HG03378 (cell line): ENCODE data around the gene PIK3R6.
"Not testable (repeated sequence)": the region's sequence is repeated elsewhere in the genome, so short reads cannot be mapped to it uniquely, and the experiment has no call there.

ENCODE experiments used
- ATAC-seq: cut with Tn5 transposase; IDR thresholded peaks from one replicate; pipeline ENCODE4 v1.9.1; 2021; ENCODE audit warnings: mild to moderate bottlenecking, moderate library complexity; ENCODE audit not compliant: unreplicated experiment

PIK3R6 gene

GRCh38 chr17:8831234-8831849 is 36.1 kb downstream of the PIK3R6 start:
- ATAC-seq: no peak

- no peak for ATAC-seq
Measured at GRCh38 chr17:8830141-8830540, 37.3 kb downstream of the PIK3R6 start.

- ATAC-seq: no peak
Measured at GRCh38 chr17:8829036-8829941, 38.2 kb downstream of the PIK3R6 start.

GRCh38 chr17:8828517-8828875 is 39.0 kb downstream of the PIK3R6 start:
- no peak for ATAC-seq

- ATAC-seq: no peak
Measured at GRCh38 chr17:8826808-8827435, 40.6 kb downstream of the PIK3R6 start.

- ATAC-seq: no peak
Measured at GRCh38 chr17:8825802-8826201, 41.7 kb downstream of the PIK3R6 start.

GRCh38 chr17:8823279-8823678 is 44.2 kb downstream of the PIK3R6 start:
- ATAC-seq: no peak

GRCh38 chr17:8822401-8823035 is 45.0 kb downstream of the PIK3R6 start:
- ATAC-seq: no peak

- no peak for ATAC-seq
Measured at GRCh38 chr17:8821446-8822105, 45.9 kb downstream of the PIK3R6 start.

GRCh38 chr17:8820311-8821010 is 47.0 kb downstream of the PIK3R6 start:
- ATAC-seq: no peak

GRCh38 chr17:8818654-8819330 is 48.7 kb downstream of the PIK3R6 start:
- ATAC-seq: no peak

- ATAC-seq: no peak
Measured at GRCh38 chr17:8818047-8818446, 49.4 kb downstream of the PIK3R6 start.

- ATAC-seq: peak; percentile 77
Measured at GRCh38 chr17:8806926-8807550, 60.4 kb downstream of the PIK3R6 start.

GRCh38 chr17:8806253-8806925 is 61.1 kb downstream of the PIK3R6 start:
- ATAC-seq: peak; percentile 3

GRCh38 chr17:8805396-8805795 is 62.1 kb downstream of the PIK3R6 start:
- ATAC-seq: not testable (repeated sequence)

- no peak for ATAC-seq
Measured at GRCh38 chr17:8803531-8804420, 63.7 kb downstream of the PIK3R6 start.

GRCh38 chr17:8801135-8801840 is 66.2 kb downstream of the PIK3R6 start:
- no peak for ATAC-seq
